HG03196 (cell line): ENCODE measurements around the gene TEC.
"Not testable (repeated sequence)": the region's sequence is repeated elsewhere in the genome, so short reads cannot be mapped to it uniquely, and the experiment has no call there.

Experiments used
- ATAC-seq: cut with Tn5 transposase; IDR thresholded peaks from one replicate; pipeline ENCODE4 v1.9.1; 2021; ENCODE audit not compliant: unreplicated experiment

Gene TEC

GRCh38 chr4:48196758-48197504 lies 72.7 kb downstream of the TEC start:
- ATAC-seq = peak; percentile 56

- no peak for ATAC-seq
These were observed 73.8 kb downstream of the TEC start for GRCh38 chr4:48195853-48196252.

GRCh38 chr4:48195374-48195773 lies 74.3 kb downstream of the TEC start:
- no peak for ATAC-seq

- no peak for ATAC-seq
These were observed 74.7 kb downstream of the TEC start for GRCh38 chr4:48194971-48195370.

GRCh38 chr4:48193921-48194468 lies 75.6 kb downstream of the TEC start:
- no peak for ATAC-seq

GRCh38 chr4:48193096-48193836 lies 76.4 kb downstream of the TEC start:
- ATAC-seq = peak; percentile 26

- no peak for ATAC-seq
These were observed 77.9 kb downstream of the TEC start for GRCh38 chr4:48191758-48192157.

GRCh38 chr4:48190839-48191238 lies 78.8 kb downstream of the TEC start:
- peak; percentile 37 for ATAC-seq

- ATAC-seq = no peak
These were observed 79.9 kb downstream of the TEC start for GRCh38 chr4:48189731-48190130.

GRCh38 chr4:48188390-48188789 lies 81.2 kb downstream of the TEC start:
- no peak for ATAC-seq

GRCh38 chr4:48187813-48188212 lies 81.8 kb downstream of the TEC start:
- ATAC-seq = no peak

GRCh38 chr4:48187066-48187465 lies 82.6 kb downstream of the TEC start:
- ATAC-seq = not testable (repeated sequence)

- ATAC-seq = not testable (repeated sequence)
These were observed 83.2 kb downstream of the TEC start for GRCh38 chr4:48186394-48186793.

GRCh38 chr4:48184882-48185281 lies 84.8 kb downstream of the TEC start:
- no peak for ATAC-seq

- ATAC-seq = no peak
These were observed 89.4 kb downstream of the TEC start for GRCh38 chr4:48180234-48180633.

GRCh38 chr4:48178931-48179330 lies 90.7 kb downstream of the TEC start:
- ATAC-seq = no peak

GRCh38 chr4:48175806-48176205 lies 93.8 kb downstream of the TEC start:
- ATAC-seq = no peak

GRCh38 chr4:48175328-48175727 lies 94.3 kb downstream of the TEC start:
- ATAC-seq = no peak

- peak; percentile 76 for ATAC-seq
These were observed 96.3 kb downstream of the TEC start for GRCh38 chr4:48173056-48173991.

- no peak for ATAC-seq
These were observed 97.0 kb downstream of the TEC start for GRCh38 chr4:48172651-48173050.

GRCh38 chr4:48169636-48170035 lies 100.0 kb downstream of the TEC start:
- ATAC-seq = no peak
